GM18861 (cell line): ENCODE data around the gene SDK1.
"Not testable (repeated sequence)": the region's sequence is repeated elsewhere in the genome, so short reads cannot be mapped to it uniquely, and the experiment has no call there.

Experiments
- ATAC-seq: cut with Tn5 transposase; IDR thresholded peaks from one replicate; pipeline ENCODE4 v1.9.1; 2021; ENCODE audit not compliant: unreplicated experiment

The SDK1 gene

DNA sequence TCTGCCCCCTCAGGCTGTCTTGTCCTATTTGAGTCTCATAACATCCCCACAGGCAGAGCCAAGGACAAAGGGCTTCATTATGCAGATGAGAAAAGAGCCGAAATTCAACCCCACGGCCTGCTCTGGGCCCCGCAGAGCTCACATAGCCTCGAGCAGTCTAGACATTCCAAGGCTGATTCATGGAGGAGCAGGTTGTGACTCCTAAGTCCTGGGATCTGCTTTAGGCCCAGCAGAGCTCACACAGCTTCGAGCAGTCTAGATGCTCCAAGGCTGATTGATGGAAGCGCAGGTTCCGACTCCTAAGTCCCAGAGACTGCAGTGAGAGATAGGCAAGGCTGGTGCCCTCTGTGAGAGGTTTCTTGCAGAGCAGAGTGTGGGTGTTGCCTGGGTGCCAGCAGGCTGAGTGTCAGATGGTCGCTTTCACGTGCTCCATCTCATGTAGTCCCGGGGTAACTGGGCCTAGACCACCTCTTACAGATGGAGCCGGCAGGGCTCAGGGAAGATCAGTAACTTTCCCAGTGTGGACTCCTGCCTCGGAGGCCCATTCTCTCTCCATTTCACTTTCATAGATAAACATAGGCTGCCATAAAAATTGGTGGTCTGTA lies 944.9 kb downstream of the SDK1 start:
- ATAC-seq = no peak

GRCh38 chr7:4246536-4246935 lies 945.5 kb downstream of the SDK1 start:
- no peak for ATAC-seq

GRCh38 chr7:4247106-4247876 lies 946.2 kb downstream of the SDK1 start:
- no peak for ATAC-seq

DNA sequence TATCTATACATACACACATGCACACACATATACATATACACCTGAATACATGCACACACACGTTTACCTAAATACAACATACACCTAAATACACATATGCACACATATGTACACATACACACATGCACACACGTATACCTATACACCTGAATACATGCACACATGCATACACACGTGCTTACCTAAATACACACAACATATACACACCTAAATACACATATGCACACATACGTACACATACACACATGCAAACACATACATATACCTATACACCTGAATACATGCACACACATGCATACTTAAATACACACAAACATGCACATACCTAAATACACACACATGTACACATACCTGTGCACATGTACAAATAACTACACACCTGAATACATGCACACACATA lies 947.2 kb downstream of the SDK1 start:
- ATAC-seq = no peak

DNA sequence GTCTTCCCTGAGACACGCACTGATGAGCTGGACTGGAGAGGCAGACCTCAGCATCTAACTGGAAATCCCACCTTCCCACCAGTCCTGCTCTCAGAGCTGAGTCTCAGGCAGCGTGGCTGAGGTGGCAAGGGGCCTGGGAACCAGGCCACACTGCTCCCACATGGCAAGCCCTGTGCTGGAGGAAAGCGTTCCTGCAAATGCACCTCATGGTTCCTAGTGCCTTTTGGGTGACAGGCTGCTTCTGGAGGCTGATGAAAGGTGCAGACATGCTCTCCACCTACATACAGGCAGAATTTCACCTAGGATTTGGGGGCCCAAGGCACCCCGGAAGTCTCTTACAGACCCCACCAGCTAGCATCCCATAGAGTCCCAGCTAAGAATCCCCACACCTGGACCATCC lies 948.2 kb downstream of the SDK1 start:
- no peak for ATAC-seq

- ATAC-seq = no peak
Measured at GRCh38 chr7:4255336-4255735, 954.3 kb downstream of the SDK1 start.

DNA sequence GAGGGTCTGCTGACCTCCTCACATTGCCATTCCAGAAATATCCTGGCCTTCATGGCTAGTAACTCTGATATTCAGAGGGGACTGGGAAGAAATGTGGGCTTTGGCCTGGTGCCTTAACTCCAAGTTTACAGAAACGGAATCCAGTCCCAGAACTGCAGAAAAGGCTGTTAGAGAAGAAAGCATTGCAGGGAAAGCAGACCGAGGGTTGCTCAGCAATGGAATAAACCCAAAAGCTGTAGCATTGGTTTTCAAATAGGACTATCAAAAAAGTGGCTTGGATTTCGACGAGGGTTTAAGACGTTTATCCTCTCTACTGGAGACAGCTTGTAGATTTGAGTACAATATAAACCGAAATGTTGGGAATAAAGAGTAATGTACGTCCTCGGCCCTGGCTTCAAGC lies 955.2 kb downstream of the SDK1 start:
- no peak for ATAC-seq

GRCh38 chr7:4257146-4258111 lies 956.4 kb downstream of the SDK1 start:
- no peak for ATAC-seq

DNA sequence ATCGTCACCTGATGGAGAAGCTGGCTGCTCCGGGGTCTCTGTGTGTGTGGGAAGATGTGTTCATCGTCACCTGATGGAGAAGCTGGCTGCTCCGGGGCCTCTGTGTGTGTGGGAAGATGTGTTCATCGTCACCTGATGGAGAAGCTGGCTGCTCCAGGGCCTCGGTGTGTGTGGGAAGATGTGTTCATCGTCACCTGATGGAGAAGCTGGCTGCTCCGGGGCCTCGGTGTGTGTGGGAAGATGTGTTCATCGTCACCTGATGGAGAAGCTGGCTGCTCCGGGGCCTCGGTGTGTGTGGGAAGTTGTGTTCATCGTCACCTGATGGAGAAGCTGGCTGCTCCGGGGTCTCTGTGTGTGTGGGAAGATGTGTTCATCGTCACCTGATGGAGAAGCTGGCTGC lies 959.1 kb downstream of the SDK1 start:
- ATAC-seq = not testable (repeated sequence)

- ATAC-seq = no peak
Measured at GRCh38 chr7:4260867-4261600, 960.0 kb downstream of the SDK1 start.

DNA sequence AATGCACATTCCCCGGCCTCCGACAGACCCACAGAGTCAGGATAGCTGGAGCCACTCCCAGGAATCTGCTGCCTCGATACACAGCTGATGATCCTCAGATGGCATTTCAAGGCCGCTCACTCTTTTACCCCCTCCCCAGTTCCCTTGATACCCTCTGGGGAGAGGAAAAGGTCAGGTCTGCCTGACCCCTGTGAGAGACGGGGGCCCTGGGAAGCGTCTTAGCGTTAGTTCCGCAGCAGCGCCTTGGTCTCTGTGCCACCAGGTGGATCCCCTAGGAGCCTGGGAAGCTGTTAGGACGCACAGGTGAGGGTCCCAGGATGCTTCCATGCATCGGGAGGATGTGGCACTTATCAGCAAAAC lies 960.5 kb downstream of the SDK1 start:
- ATAC-seq = no peak

DNA sequence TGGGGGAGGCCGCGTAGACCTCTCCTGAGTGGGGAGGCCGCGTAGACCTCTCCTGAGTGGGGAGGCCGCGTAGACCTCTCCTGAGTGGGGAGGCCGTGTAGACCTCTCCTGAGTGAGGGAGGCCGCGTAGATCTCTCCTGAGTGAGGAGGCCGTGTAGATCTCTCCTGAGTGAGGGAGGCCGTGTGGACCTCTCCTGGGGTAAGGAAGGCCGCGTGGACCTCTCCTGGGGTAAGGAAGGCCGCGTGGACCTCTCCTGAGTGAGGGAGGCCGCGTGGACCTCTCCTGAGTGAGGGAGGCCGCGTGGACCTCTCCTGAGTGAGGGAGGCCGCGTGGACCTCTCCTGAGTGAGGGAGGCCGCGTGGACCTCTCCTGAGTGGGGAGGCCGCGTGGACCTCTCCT lies 963.2 kb downstream of the SDK1 start:
- ATAC-seq = not testable (repeated sequence)

GRCh38 chr7:4265066-4265465 lies 964.0 kb downstream of the SDK1 start:
- ATAC-seq = no peak

- ATAC-seq = no peak
Measured at GRCh38 chr7:4265676-4266075, 964.6 kb downstream of the SDK1 start.

DNA sequence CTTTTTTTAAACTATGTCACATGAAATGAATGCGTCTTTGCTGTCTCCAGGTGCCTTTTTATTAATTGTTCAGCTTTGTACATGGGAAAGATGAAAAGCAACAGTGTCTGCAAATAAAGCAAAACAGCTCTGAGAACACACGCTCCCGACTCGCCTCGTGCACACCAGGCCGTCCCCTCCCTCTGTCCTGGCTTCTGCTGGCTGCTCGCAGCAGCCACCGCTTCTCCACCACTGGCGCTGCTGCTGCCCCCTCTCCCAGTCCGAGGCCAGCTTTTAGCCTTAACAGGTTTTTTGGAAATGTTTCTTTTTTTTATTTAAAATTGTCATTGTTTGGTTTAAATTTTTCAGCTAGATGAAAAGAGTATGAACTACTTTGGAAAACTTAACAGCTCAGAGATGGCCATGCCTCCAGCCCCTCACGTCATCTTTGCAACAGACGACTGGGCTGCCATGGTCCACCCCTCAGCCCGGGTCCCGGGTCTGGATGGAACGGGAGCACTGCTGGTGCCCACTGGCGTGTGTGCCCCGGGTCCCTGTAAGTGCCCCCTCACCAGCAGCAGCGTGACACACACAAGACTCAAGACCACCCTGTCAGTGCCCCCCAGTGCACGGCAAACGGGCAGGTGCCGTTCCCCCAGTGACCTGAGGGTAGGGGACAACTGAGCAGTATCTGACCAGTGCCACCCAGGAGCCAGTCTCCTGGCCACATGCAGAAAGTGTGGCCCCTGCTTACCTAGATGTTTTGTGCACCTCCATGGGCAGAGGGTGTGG lies 965.4 kb downstream of the SDK1 start:
- no peak for ATAC-seq

DNA sequence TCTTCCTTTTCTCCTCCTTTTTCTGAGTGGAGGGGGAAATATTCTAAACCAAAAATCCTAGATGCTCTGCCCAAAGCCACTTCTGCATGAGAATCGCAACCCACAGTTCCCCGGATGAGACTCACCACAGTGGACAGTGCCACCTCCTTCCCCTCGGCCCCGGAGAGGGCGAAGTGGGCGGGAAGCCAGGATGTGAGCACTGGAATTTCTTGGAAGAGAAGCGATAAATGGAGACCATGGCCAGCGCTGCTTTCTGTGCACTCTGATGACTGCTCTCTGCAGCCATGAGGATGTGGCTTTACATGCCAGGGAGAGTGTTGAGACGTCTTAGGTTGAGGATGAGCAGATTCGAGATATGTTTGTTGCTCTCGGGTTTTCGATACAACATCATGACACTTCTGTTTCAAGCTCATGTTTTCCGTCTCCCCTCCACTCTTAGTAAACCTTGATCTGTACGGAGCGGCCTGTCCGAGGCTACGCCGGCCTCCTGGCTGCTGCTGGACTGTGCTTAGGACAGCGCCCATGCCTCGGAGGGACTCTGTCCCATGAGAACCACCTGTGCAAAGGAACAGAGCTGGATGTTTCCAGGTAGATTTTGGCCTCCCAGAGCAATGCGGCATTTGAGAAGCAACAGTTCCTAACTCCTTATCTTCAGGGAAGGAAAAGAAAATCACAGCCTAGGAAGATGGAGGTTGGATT lies 966.4 kb downstream of the SDK1 start:
- ATAC-seq = no peak

- no peak for ATAC-seq
Measured at GRCh38 chr7:4268040-4268965, 967.3 kb downstream of the SDK1 start.

- ATAC-seq = no peak
Measured at GRCh38 chr7:4269086-4269485, 968.0 kb downstream of the SDK1 start.

DNA sequence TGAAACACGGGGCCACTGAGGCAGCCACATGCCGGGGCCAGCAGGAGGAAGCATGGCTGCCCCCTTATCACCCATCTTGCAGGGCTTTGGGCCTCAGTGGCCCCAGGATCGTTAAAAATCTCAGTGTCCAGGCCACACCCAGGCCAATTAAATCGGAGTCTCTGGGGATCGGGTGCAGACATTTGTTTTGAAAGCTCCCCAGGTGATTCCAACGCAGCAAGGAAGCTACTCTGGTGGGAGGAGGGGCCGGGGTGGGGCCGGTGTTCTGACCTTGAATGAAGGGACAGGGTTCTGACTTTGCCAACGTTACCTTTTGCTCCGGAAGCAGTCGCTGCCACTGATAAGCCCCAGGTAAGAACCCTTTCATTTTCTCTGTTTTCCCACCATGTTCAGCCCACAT lies 968.7 kb downstream of the SDK1 start:
- ATAC-seq = no peak
